ENCODE data around the gene SERINC1. TPM values are rescaled to one million over a fixed set of nuclear protein-coding genes. Genes with fewer than 3 reads are reported as not detected.

SERINC1 gene
- total RNA-seq, 1 donor from 2014 or later, result 51.3 TPM

DNA sequence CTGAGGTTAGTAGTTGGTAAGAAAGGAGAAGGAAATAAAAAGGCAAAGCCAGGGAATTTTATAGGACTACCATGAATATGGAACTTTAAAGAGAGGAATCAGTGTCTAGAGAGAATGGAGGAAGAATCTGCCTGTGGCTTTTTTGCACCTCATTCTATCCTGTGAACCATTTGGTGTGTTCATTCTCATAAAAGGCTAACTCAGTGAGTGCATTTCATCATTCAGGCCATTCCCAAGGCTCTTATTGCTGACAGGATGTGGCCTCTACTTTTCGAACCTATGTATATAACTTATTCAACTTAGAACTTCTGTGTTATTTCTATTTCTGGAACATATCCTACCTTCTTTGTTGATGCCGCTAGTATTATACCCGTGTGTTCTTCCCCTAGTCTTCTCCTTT is 45.0 kb downstream of the SERINC1 start:
- H3K27me3 Mint-ChIP-seq, result no peaks in the 10 kb centered on the region
- H3K9me3 Mint-ChIP-seq, result no peaks in the 10 kb centered on the region
- H3K4me1 Mint-ChIP-seq, result no peaks in the 10 kb centered on the region
- peaks cover 72% of the 10 kb centered on the region for H3K36me3 Mint-ChIP-seq (ENCODE audit: low read depth)
- CTCF ChIA-PET, result no interaction called here
- POLR2A ChIA-PET, result no interaction called here
- ATAC-seq (ENCODE audit: low read depth) (no peak), DNase-seq (no peak)
- H3K27ac Mint-ChIP-seq, result no peak overlapping the region
- intact Hi-C loops (cut with micrococcal nuclease), result no loop called here
- TF ChIP-seq, protein P1, sequence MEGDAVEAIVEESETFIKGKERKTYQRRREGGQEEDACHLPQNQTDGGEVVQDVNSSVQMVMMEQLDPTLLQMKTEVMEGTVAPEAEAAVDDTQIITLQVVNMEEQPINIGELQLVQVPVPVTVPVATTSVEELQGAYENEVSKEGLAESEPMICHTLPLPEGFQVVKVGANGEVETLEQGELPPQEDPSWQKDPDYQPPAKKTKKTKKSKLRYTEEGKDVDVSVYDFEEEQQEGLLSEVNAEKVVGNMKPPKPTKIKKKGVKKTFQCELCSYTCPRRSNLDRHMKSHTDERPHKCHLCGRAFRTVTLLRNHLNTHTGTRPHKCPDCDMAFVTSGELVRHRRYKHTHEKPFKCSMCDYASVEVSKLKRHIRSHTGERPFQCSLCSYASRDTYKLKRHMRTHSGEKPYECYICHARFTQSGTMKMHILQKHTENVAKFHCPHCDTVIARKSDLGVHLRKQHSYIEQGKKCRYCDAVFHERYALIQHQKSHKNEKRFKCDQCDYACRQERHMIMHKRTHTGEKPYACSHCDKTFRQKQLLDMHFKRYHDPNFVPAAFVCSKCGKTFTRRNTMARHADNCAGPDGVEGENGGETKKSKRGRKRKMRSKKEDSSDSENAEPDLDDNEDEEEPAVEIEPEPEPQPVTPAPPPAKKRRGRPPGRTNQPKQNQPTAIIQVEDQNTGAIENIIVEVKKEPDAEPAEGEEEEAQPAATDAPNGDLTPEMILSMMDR (IDR thresholded peaks at IDR 0.05), result no peak
- no peak overlapping the region for H3K4me3 Mint-ChIP-seq

DNA sequence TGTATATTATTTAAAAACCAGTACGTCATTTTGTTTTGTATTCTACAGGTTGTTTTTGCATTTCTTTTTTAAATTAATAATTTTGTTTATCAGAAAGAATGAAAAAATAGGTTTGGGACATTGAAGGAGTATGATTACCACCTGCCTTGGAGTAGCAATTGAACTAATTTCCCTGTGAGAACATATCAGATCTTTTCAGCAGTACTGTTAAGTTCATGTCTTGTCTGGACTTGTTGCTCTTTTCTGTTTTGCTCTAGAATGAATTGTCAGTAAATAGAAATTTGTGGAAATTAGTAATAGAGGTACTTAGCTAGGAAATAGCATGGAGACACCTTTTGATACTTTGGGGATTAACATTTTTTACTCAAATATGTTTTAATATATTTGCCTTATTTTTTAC is 47.9 kb downstream of the SERINC1 start:
- CTCF ChIA-PET, result no interaction called here
- no peaks in the 10 kb centered on the region for H3K4me1 Mint-ChIP-seq
- TF ChIP-seq, protein P1 (IDR thresholded peaks at IDR 0.05), result no peak
- intact Hi-C loops (cut with micrococcal nuclease), result no loop called here
- H3K27me3 Mint-ChIP-seq, result no peaks in the 10 kb centered on the region
- no peak overlapping the region for H3K27ac Mint-ChIP-seq
- POLR2A ChIA-PET, result no interaction called here
- no peaks in the 10 kb centered on the region for H3K9me3 Mint-ChIP-seq
- H3K36me3 Mint-ChIP-seq (ENCODE audit: low read depth), result peaks cover 62% of the 10 kb centered on the region
- DNase-seq (no peak), ATAC-seq (ENCODE audit: low read depth) (no peak)
- H3K4me3 Mint-ChIP-seq, result no peak overlapping the region

DNA sequence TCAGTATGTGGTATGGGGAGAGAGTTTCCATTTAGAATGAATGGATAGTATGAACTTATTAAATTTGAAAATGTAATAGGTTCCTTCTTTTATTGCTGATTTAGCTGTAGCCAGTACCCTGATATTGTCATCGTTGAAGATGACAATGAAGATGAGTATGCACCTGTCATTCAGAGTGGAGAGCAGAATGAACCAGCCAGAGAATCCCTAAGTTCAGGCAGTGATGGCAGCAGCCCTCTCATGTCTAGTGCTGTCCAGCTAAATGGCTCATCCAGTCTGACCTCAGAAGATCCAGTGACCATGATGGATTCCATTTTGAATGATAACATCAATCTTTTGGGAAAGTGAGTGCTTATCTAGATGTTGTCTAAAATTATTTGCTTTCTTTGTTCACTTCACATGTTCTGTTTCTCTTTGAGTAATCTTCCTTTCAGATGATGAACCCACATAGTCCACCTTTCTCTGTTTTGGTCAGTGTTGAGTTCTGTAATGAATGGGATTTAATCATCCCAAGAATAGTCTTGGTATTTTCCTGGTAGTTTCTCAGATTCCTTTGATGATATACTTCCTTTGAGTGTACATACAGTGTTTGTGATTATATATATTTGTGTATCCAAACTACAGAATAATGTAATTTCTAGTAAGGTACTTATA is 48.9 kb downstream of the SERINC1 start:
- Mint-ChIP-seq H3K27ac (no peak overlapping the region), H3K4me1 (no peaks in the 10 kb centered on the region), H3K4me3 (no peak overlapping the region), H3K9me3 (no peaks in the 10 kb centered on the region), H3K36me3 (ENCODE audit: low read depth) (peaks cover 56% of the 10 kb centered on the region), H3K27me3 (no peaks in the 10 kb centered on the region)
- POLR2A ChIA-PET, result no interaction called here
- DNase-seq, result no peak
- TF ChIP-seq, protein P1 (IDR thresholded peaks at IDR 0.05), result no peak
- no peak for ATAC-seq (ENCODE audit: low read depth)
- CTCF ChIA-PET, result no interaction called here
- intact Hi-C loops (cut with micrococcal nuclease), result no loop called here

DNA sequence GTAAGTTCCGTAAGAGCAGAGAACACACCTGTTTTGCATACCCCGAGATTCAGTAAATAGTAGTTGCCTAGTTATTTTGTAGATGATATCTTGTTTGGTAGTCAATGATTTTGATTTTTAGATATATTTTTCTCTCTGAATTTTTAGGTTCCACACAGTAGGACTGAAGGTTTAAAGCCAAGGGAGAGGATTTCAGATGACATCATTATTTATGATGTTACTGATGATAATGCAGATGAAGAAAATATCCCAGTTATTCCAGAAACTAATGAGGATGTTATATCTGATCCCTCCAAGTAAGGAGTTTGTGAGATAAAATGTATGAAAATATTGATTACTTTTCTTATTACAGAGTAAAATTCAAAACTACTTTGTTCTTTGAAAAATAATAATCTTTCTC is 49.6 kb downstream of the SERINC1 start:
- CTCF ChIA-PET, result no interaction called here
- H3K4me3 Mint-ChIP-seq, result no peak overlapping the region
- POLR2A ChIA-PET, result no interaction called here
- no peaks in the 10 kb centered on the region for H3K4me1 Mint-ChIP-seq
- intact Hi-C loops (cut with micrococcal nuclease), result no loop called here
- no peaks in the 10 kb centered on the region for H3K27me3 Mint-ChIP-seq
- H3K9me3 Mint-ChIP-seq, result no peaks in the 10 kb centered on the region
- peaks cover 55% of the 10 kb centered on the region for H3K36me3 Mint-ChIP-seq (ENCODE audit: low read depth)
- no peak overlapping the region for H3K27ac Mint-ChIP-seq
- ATAC-seq (ENCODE audit: low read depth) (no peak), DNase-seq (no peak)
- TF ChIP-seq, protein P1 (IDR thresholded peaks at IDR 0.05), result no peak

DNA sequence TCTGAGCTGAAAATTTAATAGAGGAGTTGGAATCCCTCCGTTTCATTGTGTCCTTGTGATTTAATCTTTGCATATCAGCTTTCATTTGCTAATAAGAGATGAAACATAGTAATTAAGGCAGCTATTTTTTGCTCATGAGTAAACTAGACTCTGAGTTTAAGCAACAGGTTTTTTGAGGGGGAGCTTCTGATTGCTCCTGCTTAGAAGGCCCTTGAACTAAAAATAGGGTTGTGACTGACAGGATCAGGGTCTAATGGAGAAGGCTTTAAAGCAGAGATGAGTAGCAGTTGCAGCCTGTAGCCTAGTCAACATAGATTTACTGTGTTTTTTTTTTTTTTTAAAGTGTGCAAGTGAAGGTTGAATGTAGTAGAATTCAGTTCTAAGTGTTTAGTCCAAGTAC is 54.8 kb downstream of the SERINC1 start:
- TF ChIP-seq, protein P1 (IDR thresholded peaks at IDR 0.05), result no peak
- Mint-ChIP-seq H3K27me3 (no peaks in the 10 kb centered on the region), H3K36me3 (ENCODE audit: low read depth) (peaks cover 55% of the 10 kb centered on the region), H3K9me3 (no peaks in the 10 kb centered on the region), H3K4me1 (no peaks in the 10 kb centered on the region), H3K4me3 (no peak overlapping the region), H3K27ac (no peak overlapping the region)
- no peak for ATAC-seq (ENCODE audit: low read depth)
- no peak for DNase-seq
- intact Hi-C loops (cut with micrococcal nuclease), result no loop called here
- CTCF ChIA-PET, result no interaction called here
- POLR2A ChIA-PET, result no interaction called here
